ENCODE results near the gene PHKB.
A peak's percentile ranks its signal among the peaks of the same experiment; 100 is the strongest.

Gene PHKB

GRCh38 chr16:47693226-47693625 is 232.1 kb downstream of the PHKB start:
- no peak overlapping the region for H3K27ac ChIP-seq
- no peaks in the 10 kb centered on the region for H3K9me3 ChIP-seq (replicated peaks in 1 of 11)
- no peaks in the 10 kb centered on the region for H3K27me3 ChIP-seq
- H3K9ac ChIP-seq, result no peak overlapping the region
- H3K4me1 ChIP-seq, result peaks cover 0 to 3% (median 0%) of the 10 kb centered on the region in 10 experiments; a peak in 1 of 20 replicates
- no peaks in the 10 kb centered on the region for H4K20me1 ChIP-seq
- H3K4me3 ChIP-seq, result no peak overlapping the region
- peaks cover 84 to 97% (median 93%) of the 10 kb centered on the region in 11 experiments for H3K36me3 ChIP-seq
- TF ChIP-seq Cebpa-rat (IDR thresholded peaks at IDR 0.05), result no peak
- no peak overlapping the region for H3K4me2 ChIP-seq

GRCh38 chr16:47694543-47694942 is 233.4 kb downstream of the PHKB start:
- Histone ChIP-seq H3K4me2 (no peak overlapping the region), H3K27ac (no peak overlapping the region), H3K36me3 (peaks cover 74 to 97% (median 93%) of the 10 kb centered on the region in 11 experiments), H3K27me3 (no peaks in the 10 kb centered on the region), H3K9ac (no peak overlapping the region), H3K9me3 (replicated peaks in 1 of 11) (no peaks in the 10 kb centered on the region), H4K20me1 (no peaks in the 10 kb centered on the region), H3K4me1 (peaks cover 0 to 13% (median 8%) of the 10 kb centered on the region in 10 experiments; a peak in 12 of 20 replicates), H3K4me3 (no peak overlapping the region)
- no peak for TF ChIP-seq Cebpa-rat (IDR thresholded peaks at IDR 0.05)

GRCh38 chr16:47695756-47696155 is 234.6 kb downstream of the PHKB start:
- no peak overlapping the region for H3K9ac ChIP-seq
- H3K4me1 ChIP-seq, result peaks cover 0 to 13% (median 8%) of the 10 kb centered on the region in 10 experiments; a peak in 12 of 20 replicates
- H3K9me3 ChIP-seq (replicated peaks in 1 of 11), result no peaks in the 10 kb centered on the region
- no peak overlapping the region for H3K4me3 ChIP-seq
- H3K27ac ChIP-seq, result no peak overlapping the region
- peaks cover 68 to 96% (median 81%) of the 10 kb centered on the region in 11 experiments for H3K36me3 ChIP-seq
- H3K27me3 ChIP-seq, result no peaks in the 10 kb centered on the region
- no peak overlapping the region for H3K4me2 ChIP-seq
- H4K20me1 ChIP-seq, result no peaks in the 10 kb centered on the region
- TF ChIP-seq Cebpa-rat (IDR thresholded peaks at IDR 0.05), result no peak

- Histone ChIP-seq H4K20me1 (no peaks in the 10 kb centered on the region), H3K27me3 (no peaks in the 10 kb centered on the region), H3K9ac (no peak overlapping the region), H3K4me1 (peaks cover 0 to 10% (median 8%) of the 10 kb centered on the region in 10 experiments; a peak in 12 of 20 replicates), H3K36me3 (peaks cover 61 to 91% (median 71%) of the 10 kb centered on the region in 11 experiments), H3K4me3 (no peak overlapping the region), H3K27ac (no peak overlapping the region), H3K9me3 (replicated peaks in 1 of 11) (no peaks in the 10 kb centered on the region), H3K4me2 (no peak overlapping the region)
- TF ChIP-seq Cebpa-rat (IDR thresholded peaks at IDR 0.05), result no peak
These were observed 236.7 kb downstream of the PHKB start for GRCh38 chr16:47697826-47698225.

GRCh38 chr16:47699106-47699505 is 238.0 kb downstream of the PHKB start:
- no peak for TF ChIP-seq Cebpa-rat (IDR thresholded peaks at IDR 0.05)
- Histone ChIP-seq H3K4me1 (peaks cover 0 to 10% (median 8%) of the 10 kb centered on the region in 10 experiments; a peak in 12 of 20 replicates), H3K36me3 (peaks cover 48 to 79% (median 59%) of the 10 kb centered on the region in 11 experiments), H3K27ac (no peak overlapping the region), H3K4me3 (no peak overlapping the region), H3K9me3 (replicated peaks in 1 of 11) (no peaks in the 10 kb centered on the region), H3K27me3 (no peaks in the 10 kb centered on the region), H3K4me2 (peak overlapping the region in 6 of 11 experiments; percentile 0 to 51 (median 10); a peak in 5 of 22 replicates), H3K9ac (no peak overlapping the region), H4K20me1 (no peaks in the 10 kb centered on the region)

- no peak overlapping the region for H3K4me2 ChIP-seq
- H3K27me3 ChIP-seq, result no peaks in the 10 kb centered on the region
- no peak overlapping the region for H3K9ac ChIP-seq
- H3K27ac ChIP-seq, result no peak overlapping the region
- no peaks in the 10 kb centered on the region for H3K9me3 ChIP-seq (replicated peaks in 1 of 11)
- no peak for TF ChIP-seq Cebpa-rat (IDR thresholded peaks at IDR 0.05)
- H4K20me1 ChIP-seq, result no peaks in the 10 kb centered on the region
- H3K4me3 ChIP-seq, result no peak overlapping the region
- peaks cover 30 to 59% (median 40%) of the 10 kb centered on the region in 11 experiments for H3K36me3 ChIP-seq
- H3K4me1 ChIP-seq, result peaks cover 0 to 10% (median 8%) of the 10 kb centered on the region in 10 experiments; a peak in 12 of 20 replicates
These were observed 239.9 kb downstream of the PHKB start for GRCh38 chr16:47700857-47701587.

GRCh38 chr16:47705266-47705665 is 244.1 kb downstream of the PHKB start:
- TF ChIP-seq Cebpa-rat (IDR thresholded peaks at IDR 0.05), result no peak
- no peaks in the 10 kb centered on the region for H4K20me1 ChIP-seq
- no peak overlapping the region for H3K4me3 ChIP-seq
- H3K9me3 ChIP-seq (replicated peaks in 1 of 11), result no peaks in the 10 kb centered on the region
- peaks cover 0 to 24% (median 4%) of the 10 kb centered on the region in 11 experiments; a peak in 6 of 22 replicates for H3K36me3 ChIP-seq
- no peaks in the 10 kb centered on the region for H3K27me3 ChIP-seq
- H3K9ac ChIP-seq, result no peak overlapping the region
- no peak overlapping the region for H3K27ac ChIP-seq
- no peaks in the 10 kb centered on the region for H3K4me1 ChIP-seq
- no peak overlapping the region for H3K4me2 ChIP-seq

GRCh38 chr16:47711809-47712208 is 250.7 kb downstream of the PHKB start:
- TF ChIP-seq Cebpa-rat (IDR thresholded peaks at IDR 0.05), result no peak
- H4K20me1 ChIP-seq, result no peaks in the 10 kb centered on the region
- no peaks in the 10 kb centered on the region for H3K27me3 ChIP-seq
- no peak overlapping the region for H3K4me2 ChIP-seq
- peak overlapping the region in 3 of 11 experiments; percentile 60 to 77 (median 67); a peak in 2 of 22 replicates for H3K27ac ChIP-seq
- H3K4me1 ChIP-seq, result peaks cover 0 to 20% (median 15%) of the 10 kb centered on the region in 10 experiments; a peak in 14 of 20 replicates
- H3K9me3 ChIP-seq (replicated peaks in 1 of 11), result no peaks in the 10 kb centered on the region
- no peak overlapping the region for H3K9ac ChIP-seq
- no peak overlapping the region for H3K4me3 ChIP-seq
- peaks cover 0 to 5% (median 0%) of the 10 kb centered on the region in 11 experiments; a peak in 1 of 22 replicates for H3K36me3 ChIP-seq

GRCh38 chr16:47712276-47713224 is 251.4 kb downstream of the PHKB start:
- H3K36me3 ChIP-seq, result no peaks in the 10 kb centered on the region; a peak in 1 of 22 replicates
- H3K9ac ChIP-seq, result peak overlapping the region in 7 of 11 experiments; percentile 8 to 55 (median 31); a peak in 7 of 22 replicates
- H4K20me1 ChIP-seq, result no peaks in the 10 kb centered on the region
- H3K4me2 ChIP-seq, result peak overlapping the region in 9 of 11 experiments; percentile 6 to 65 (median 41); a peak in 13 of 22 replicates
- H3K27me3 ChIP-seq, result no peaks in the 10 kb centered on the region
- H3K4me3 ChIP-seq, result no peak overlapping the region
- H3K4me1 ChIP-seq, result peaks cover 0 to 20% (median 15%) of the 10 kb centered on the region in 10 experiments; a peak in 14 of 20 replicates
- peak overlapping the region in 9 of 11 experiments; percentile 51 to 77 (median 64); a peak in 16 of 22 replicates for H3K27ac ChIP-seq
- TF ChIP-seq Cebpa-rat (IDR thresholded peaks at IDR 0.05), result no peak
- no peaks in the 10 kb centered on the region for H3K9me3 ChIP-seq (replicated peaks in 1 of 11)
